ENCODE results near the gene CLIC2. TPM values are rescaled to one million over a fixed set of nuclear protein-coding genes. Genes with fewer than 3 reads are reported as not detected.

CLIC2 gene
- total RNA-seq, 3 donors from 2014 or later, result 3.3 to 13.1 (median 8.3) TPM

- Histone ChIP-seq H3K36me3 (ENCODE audit: low read depth) (no peaks in the 10 kb centered on the region), H3K4me1 (ENCODE audit: low read depth) (no peaks in the 10 kb centered on the region), H3K4me3 (no peak overlapping the region), H3K9me3 (no peaks in the 10 kb centered on the region)
- intact Hi-C loops (cut with DNase I, micrococcal nuclease), result no loop called here
- no peak for DNase-seq
- ATAC-seq, result no peak
- TF ChIP-seq, protein P1, sequence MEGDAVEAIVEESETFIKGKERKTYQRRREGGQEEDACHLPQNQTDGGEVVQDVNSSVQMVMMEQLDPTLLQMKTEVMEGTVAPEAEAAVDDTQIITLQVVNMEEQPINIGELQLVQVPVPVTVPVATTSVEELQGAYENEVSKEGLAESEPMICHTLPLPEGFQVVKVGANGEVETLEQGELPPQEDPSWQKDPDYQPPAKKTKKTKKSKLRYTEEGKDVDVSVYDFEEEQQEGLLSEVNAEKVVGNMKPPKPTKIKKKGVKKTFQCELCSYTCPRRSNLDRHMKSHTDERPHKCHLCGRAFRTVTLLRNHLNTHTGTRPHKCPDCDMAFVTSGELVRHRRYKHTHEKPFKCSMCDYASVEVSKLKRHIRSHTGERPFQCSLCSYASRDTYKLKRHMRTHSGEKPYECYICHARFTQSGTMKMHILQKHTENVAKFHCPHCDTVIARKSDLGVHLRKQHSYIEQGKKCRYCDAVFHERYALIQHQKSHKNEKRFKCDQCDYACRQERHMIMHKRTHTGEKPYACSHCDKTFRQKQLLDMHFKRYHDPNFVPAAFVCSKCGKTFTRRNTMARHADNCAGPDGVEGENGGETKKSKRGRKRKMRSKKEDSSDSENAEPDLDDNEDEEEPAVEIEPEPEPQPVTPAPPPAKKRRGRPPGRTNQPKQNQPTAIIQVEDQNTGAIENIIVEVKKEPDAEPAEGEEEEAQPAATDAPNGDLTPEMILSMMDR (IDR thresholded peaks at IDR 0.05), result no peak
Observed at GRCh38 chrX:155333544-155334100, 792 bp downstream of the CLIC2 start.

DNA sequence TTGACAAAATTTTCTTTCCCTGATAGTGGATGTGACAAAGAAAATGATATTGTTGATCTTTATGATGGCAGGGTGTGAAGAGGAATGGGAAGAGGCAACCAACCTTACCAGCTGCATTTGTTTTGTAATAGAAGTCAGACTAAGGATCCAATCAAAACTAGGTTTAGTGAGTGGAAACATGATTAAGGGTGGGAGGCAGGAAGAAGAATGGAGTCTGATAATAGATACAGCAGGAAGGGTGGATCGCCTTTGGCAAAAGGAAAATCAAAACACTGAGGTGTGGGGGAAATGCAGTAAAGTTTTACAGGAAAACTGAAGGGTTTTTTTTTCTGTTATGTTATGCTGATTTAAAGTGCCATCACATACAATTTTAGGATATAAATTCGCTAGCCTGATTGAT lies 3.4 kb downstream of the CLIC2 start:
- Histone ChIP-seq H3K9me3 (no peaks in the 10 kb centered on the region), H3K4me3 (no peak overlapping the region), H3K36me3 (ENCODE audit: low read depth) (no peaks in the 10 kb centered on the region), H3K4me1 (ENCODE audit: low read depth) (no peaks in the 10 kb centered on the region)
- DNase-seq (no peak), ATAC-seq (no peak)
- intact Hi-C loops (cut with DNase I, micrococcal nuclease), result no loop called here
- TF ChIP-seq, protein P1 (IDR thresholded peaks at IDR 0.05), result no peak

- DNase-seq (no peak), ATAC-seq (no peak)
- Histone ChIP-seq H3K4me3 (no peak overlapping the region), H3K9me3 (no peaks in the 10 kb centered on the region), H3K4me1 (ENCODE audit: low read depth) (no peaks in the 10 kb centered on the region), H3K36me3 (ENCODE audit: low read depth) (no peaks in the 10 kb centered on the region)
- intact Hi-C loops (cut with DNase I, micrococcal nuclease), result no loop called here
- TF ChIP-seq, protein P1 (IDR thresholded peaks at IDR 0.05), result no peak
Observed at GRCh38 chrX:155329293-155329692, 5.1 kb downstream of the CLIC2 start.

GRCh38 chrX:155326610-155327009 lies 7.8 kb downstream of the CLIC2 start:
- intact Hi-C loops (cut with DNase I, micrococcal nuclease), result no loop called here
- ATAC-seq, result no peak
- H3K36me3 ChIP-seq (ENCODE audit: low read depth), result no peaks in the 10 kb centered on the region
- no peak overlapping the region for H3K4me3 ChIP-seq
- DNase-seq, result no peak
- no peaks in the 10 kb centered on the region for H3K9me3 ChIP-seq
- no peaks in the 10 kb centered on the region for H3K4me1 ChIP-seq (ENCODE audit: low read depth)
- TF ChIP-seq, protein P1 (IDR thresholded peaks at IDR 0.05), result no peak

DNA sequence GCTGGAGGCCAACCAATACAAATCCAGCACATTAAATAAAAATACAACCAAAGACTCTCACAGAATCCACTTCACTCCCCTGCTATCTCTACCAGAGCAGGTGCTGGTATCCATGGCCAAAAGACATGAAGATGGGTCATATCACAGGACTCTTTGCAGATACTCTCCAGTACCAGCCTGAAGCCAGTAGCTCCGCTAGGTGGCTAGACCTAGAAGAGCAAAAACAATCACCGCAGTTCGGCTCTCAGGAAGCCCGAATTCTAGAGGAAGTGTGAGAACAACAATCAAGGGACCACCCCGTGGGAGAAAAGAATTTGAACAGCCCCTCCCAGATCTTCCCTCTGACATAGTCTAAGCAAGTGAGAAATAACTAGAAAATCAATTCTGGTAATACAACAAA lies 20.2 kb downstream of the CLIC2 start:
- H3K4me3 ChIP-seq, result no peak overlapping the region
- TF ChIP-seq, protein P1 (IDR thresholded peaks at IDR 0.05), result no peak
- H3K9me3 ChIP-seq, result no peaks in the 10 kb centered on the region
- ATAC-seq (no peak), DNase-seq (no peak)
- intact Hi-C loops (cut with DNase I, micrococcal nuclease), result no loop called here
- H3K4me1 ChIP-seq (ENCODE audit: low read depth), result no peaks in the 10 kb centered on the region
- H3K36me3 ChIP-seq (ENCODE audit: low read depth), result no peaks in the 10 kb centered on the region

- intact Hi-C loops (cut with DNase I, micrococcal nuclease), result no loop called here
- no peak for DNase-seq
- Histone ChIP-seq H3K4me3 (no peak overlapping the region), H3K9me3 (no peaks in the 10 kb centered on the region), H3K36me3 (ENCODE audit: low read depth) (no peaks in the 10 kb centered on the region), H3K4me1 (ENCODE audit: low read depth) (no peaks in the 10 kb centered on the region)
- TF ChIP-seq, protein P1 (IDR thresholded peaks at IDR 0.05), result no peak
- no peak for ATAC-seq
Observed at GRCh38 chrX:155313766-155314165, 20.6 kb downstream of the CLIC2 start.

Measured in mucosa of descending colon (tissue), 3 donors.